GM21576 (cell line): ENCODE results near the gene C6orf120.
"Not testable (repeated sequence)": the region's sequence is repeated elsewhere in the genome, so short reads cannot be mapped to it uniquely, and the experiment has no call there.

ENCODE experiments used
- ATAC-seq: cut with Tn5 transposase; IDR thresholded peaks from one replicate; pipeline ENCODE4 v1.9.1; 2021; ENCODE audit warnings: mild to moderate bottlenecking, moderate library complexity; ENCODE audit not compliant: unreplicated experiment

Gene C6orf120

GRCh38 chr6:169678342-169678741 lies 23.6 kb upstream of the C6orf120 start:
- ATAC-seq: no peak

GRCh38 chr6:169684056-169684455 lies 17.9 kb upstream of the C6orf120 start:
- ATAC-seq: no peak

DNA sequence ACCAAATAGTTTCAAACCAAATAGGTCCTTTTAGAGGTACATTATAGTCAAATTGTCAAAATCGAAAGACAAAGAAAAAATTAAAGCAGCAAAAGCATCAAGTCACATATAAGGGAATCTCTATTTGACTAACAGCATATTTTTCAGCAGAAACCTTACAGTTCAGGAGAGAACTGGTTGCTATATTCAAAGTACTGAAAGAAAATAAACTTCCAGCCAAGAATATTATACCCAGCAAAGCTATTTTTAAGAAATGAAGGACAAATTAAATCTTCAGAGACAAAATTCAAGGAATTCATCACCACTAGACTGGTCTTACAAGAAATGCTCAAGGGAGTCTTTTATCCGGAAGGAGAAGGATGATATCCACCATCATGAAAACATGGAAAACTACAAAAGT lies 16.1 kb upstream of the C6orf120 start:
- ATAC-seq: no peak

DNA sequence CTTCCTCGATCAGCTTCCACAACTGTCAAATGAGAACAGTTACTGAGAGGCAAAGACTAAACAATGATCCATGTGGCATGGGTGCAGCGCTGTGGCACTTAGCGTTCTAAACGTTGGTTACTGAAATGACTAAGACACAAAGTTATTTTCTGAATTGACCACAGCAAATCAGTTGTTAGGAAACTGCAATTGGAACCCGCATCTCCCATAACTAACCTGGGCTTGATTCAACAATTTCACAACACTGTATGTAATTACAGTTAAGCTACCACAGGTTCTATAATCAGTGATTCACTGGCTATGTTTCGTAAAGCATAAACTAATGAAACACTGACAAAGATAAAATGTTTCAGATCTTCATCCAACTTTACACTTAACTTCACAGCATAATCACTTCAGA lies 12.6 kb upstream of the C6orf120 start:
- no peak for ATAC-seq

GRCh38 chr6:169691260-169691659 lies 10.7 kb upstream of the C6orf120 start:
- no peak for ATAC-seq

DNA sequence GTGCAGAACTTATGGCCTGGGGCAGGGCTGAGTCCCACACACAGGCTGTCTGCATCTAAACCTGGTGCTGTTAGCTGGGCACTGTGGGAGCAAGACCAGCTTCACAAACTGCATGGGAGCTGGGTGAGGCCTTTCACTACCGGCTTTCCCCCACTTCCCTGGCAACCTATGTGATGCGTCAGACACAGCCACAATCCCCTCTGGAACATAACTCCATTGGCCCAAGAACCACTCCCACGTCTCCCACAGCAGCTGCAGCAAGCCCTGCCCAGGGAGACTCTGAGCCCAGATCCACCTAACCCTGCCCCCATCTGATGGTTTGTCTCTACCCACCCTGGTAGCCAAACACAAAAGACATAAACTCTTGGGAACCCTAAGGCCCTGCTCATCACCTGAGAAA lies 9.4 kb upstream of the C6orf120 start:
- ATAC-seq: no peak

DNA sequence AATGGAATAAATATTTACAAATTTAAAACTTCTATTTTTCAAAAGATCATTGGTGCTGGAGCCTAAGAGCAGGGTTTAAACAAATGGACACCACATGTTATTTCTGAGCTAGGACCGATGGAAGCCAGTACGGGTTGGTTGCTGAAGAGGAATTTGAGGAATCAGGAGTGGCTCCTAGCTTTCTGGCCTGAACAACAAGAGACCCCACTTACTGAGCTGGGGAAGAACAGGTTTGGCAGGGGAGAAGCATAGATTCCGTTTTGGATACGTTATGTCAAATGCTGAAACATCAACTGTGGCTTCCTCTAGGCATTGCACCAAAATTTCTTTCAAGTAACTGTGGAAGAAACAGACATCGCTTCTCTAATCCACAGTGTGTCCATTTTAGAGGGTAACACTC lies 6.8 kb upstream of the C6orf120 start:
- ATAC-seq: no peak

GRCh38 chr6:169697115-169697514 lies 4.8 kb upstream of the C6orf120 start:
- not testable (repeated sequence) for ATAC-seq

DNA sequence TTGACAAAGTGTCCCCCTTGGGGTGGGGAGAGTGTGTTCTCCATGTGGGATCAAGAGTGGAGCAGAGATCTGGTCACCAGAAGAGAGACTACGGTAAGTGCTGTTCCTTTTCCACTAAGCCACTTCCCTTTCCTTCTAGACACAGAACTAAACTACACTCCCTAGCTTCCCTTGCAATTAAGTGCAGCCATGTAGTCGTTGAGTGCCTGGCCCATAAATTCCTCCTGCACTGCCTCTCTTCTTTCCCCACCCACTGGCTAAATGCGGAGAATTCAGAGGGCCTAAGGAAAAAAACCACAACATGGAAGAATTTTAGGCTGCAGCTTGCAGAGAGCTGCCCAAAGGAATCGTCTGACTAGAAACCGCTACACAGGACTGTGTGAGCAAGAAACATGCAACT lies 1.6 kb upstream of the C6orf120 start:
- ATAC-seq: no peak

GRCh38 chr6:169701311-169701953 lies 494 bp upstream of the C6orf120 start:
- ATAC-seq: peak; percentile 6

DNA sequence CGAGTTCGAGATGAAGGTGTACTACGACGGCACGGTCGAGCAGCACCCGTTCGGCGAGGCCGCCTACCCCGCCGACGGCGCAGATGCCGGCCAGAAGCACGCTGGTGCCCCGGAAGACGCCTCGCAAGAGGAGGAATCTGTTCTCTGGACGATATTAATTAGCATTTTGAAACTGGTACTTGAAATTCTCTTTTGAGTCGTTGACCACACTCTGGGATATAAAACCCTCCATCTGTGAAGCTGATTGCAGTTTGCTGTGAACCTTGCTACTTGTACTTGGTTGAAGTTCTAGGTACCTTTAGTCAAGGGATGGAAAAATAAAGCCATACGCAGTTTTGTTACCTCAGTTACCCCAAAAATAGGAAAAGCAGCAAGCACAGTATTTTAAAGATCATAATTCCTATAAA lies 917 bp downstream of the C6orf120 start:
- ATAC-seq: peak; percentile 8

DNA sequence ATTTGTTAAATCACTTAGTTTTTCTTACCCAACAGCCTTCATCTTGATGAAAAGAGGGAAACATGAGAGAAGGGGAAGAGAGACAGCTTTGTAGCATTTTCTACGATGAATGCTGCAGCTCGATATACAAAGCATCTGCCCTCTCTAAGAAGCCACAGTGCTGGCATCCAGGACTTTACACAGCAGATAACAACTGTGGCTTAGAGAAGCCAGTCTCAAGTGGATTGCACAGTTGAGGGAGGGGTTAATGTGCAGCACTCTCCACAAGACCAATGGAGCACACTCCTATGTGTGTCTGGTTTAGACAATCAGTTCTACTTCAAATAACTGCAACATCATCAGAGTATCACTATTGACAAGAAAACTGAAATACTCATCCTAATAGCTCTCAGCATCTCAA lies 5.8 kb downstream of the C6orf120 start:
- ATAC-seq: no peak

- ATAC-seq: peak; percentile 52
These were observed 7.4 kb downstream of the C6orf120 start for GRCh38 chr6:169709293-169709692.

GRCh38 chr6:169710009-169710408 lies 8.1 kb downstream of the C6orf120 start:
- no peak for ATAC-seq

DNA sequence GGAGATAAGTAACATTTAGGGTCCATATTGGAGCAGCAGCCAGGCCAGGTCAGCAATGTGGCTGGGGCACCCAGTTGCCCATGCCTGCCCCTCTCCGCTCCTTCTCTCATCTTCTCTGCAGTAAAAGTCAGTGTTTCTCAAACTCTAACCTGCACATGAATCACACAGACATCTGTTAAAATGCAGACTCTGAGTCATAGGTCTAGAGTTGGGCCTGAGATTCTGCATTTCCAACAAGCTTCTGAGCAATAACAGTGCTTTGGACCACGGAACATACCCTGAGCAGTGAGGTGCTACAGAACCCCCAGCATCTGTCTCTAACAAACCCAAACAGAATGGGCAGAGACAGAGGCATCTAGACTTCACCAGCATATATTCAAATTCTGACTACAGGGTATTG lies 12.3 kb downstream of the C6orf120 start:
- ATAC-seq: no peak

GRCh38 chr6:169714595-169714994 lies 12.7 kb downstream of the C6orf120 start:
- no peak for ATAC-seq

DNA sequence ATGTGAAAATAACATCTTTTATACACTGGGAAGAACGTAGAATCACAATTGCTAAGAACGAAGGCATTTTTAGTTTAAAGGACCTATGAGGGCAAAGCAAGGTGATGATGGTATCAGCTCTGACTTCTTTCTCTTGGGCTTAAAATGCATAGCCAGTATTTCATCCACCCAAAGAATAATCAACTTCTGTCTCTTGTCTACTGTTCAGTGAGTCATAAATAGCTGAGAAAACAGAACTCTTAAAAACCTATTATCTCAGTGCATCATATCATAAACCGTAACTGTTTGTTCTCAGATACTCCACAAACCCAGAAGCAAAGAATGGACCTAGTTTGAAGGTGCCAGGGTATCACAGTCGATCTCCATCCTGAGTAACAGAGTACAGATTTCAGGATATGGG lies 17.2 kb downstream of the C6orf120 start:
- ATAC-seq: no peak

GRCh38 chr6:169720207-169720855 lies 18.4 kb downstream of the C6orf120 start:
- ATAC-seq: no peak

GRCh38 chr6:169722362-169723199 lies 20.7 kb downstream of the C6orf120 start:
- ATAC-seq: peak; percentile 29

DNA sequence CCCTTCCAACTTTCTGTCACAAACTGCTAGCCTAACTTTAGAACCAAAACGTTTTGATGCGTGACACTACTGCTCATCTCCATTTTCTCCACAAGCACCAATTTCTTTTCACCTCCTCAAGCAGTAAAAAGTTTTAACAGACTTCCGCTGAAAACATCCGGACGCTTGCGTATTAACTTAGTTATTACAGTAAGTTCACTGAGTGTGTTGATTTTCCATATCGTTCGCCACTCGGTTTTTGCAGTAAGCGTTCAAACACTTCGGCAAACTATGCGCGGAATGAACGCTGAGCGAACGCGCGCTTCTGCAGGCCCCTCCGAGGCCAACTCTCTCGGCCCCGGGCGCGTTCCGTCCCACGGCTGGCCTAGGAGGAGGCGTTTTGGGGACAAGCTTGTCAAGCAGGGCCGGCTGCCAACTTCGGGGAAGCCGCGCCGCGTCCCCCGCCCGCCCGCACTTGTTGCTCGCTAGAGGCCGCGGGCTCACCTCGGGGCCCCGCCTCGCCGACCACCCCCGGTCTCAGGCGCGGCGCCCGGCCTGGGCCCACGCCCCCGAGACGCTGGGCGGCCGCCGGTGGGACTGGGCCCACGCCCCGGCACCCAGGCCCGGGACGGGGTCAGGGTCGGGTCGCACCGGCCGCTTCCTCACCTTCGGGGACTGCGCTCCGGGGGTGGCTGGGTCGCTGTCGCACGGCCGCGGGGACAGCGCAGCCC lies 21.4 kb downstream of the C6orf120 start:
- peak; percentile 35 for ATAC-seq

DNA sequence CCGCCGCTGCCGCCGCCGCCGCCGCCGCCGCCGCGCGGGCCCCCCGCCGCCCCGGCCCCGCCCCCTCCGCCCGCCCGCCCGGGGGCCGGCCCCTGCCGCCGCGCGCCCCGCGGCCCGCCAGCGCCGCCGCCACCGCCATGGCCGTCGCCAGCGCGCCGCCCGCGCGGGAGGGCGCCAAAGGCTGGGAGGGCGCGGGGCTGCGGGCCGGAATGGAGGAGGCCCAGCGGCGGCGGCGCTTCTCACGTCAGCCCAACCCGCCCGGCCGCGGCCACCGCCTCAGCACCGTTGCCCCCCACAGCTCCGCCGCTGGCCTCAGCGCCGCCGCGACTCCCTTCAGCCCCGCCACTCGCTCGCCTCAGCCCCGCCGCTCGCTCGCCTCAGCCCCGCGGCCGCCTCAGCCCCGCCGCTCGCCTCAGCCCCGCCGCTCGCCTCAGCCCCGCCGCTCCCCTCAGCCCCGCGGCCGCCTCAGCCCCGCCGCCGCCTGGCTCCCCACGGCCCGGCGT lies 22.1 kb downstream of the C6orf120 start:
- ATAC-seq: peak; percentile 38
